ENCODE data around the gene CCDC127. TPM values are rescaled to one million over a fixed set of nuclear protein-coding genes. Genes with fewer than 3 reads are reported as not detected.

The CCDC127 gene
- total and polyA plus RNA-seq, 2 of the 4 experiments (the other 2 are of a cell fraction): 3.2 to 3.9 TPM

GRCh38 chr5:181566-181965, 36.4 kb downstream of the CCDC127 start:
- no peak overlapping the region for H2BK20ac ChIP-seq (ENCODE audit: low read depth, low read length)
- no peak overlapping the region for H2AK5ac ChIP-seq (ENCODE audit: low read depth, low read length)
- H3K14ac ChIP-seq (replicated peaks; ENCODE audit: low read depth, low read length): no peak overlapping the region
- no peaks in the 10 kb centered on the region for H3K4me1 ChIP-seq (ENCODE audit: control insufficient read depth, insufficient read depth, low read length)
- H3K36me3 ChIP-seq (ENCODE audit: control insufficient read depth, insufficient read depth, low read length): no peaks in the 10 kb centered on the region
- no peak for DNase-seq
- no peak overlapping the region for H3K56ac ChIP-seq (ENCODE audit: extremely low read depth, insufficient read depth, low read length)
- no peak overlapping the region for H3K4ac ChIP-seq (ENCODE audit: low read depth, low read length)
- no peak overlapping the region for H4K91ac ChIP-seq (ENCODE audit: insufficient read depth, low read depth, low read length)
- no peak overlapping the region for H3K23ac ChIP-seq (ENCODE audit: low read depth, low read length)
- H3K4me2 ChIP-seq (ENCODE audit: low read depth, low read length): no peak overlapping the region
- BruUV-seq (replicated peaks): no TSS peak
- TF ChIP-seq RFX5 (IDR thresholded peaks at IDR 0.05; ENCODE audit: low read depth, low read length) (no peak), ELK1 (IDR thresholded peaks at IDR 0.05; ENCODE audit: borderline replicate concordance, low read depth, low read length) (no peak), FOS (IDR thresholded peaks at IDR 0.05; ENCODE audit: low read depth, low read length) (no peak), SMC3 (IDR thresholded peaks at IDR 0.05; ENCODE audit: low read depth, low read length) (no peak), BHLHE40 (IDR thresholded peaks at IDR 0.05; ENCODE audit: low read depth, low read length) (no peak), USF2 (IDR thresholded peaks at IDR 0.05; ENCODE audit: low read depth, low read length) (no peak), MAZ (IDR thresholded peaks at IDR 0.05; ENCODE audit: borderline replicate concordance, low read depth, low read length) (no peak)
- H3K18ac ChIP-seq (ENCODE audit: low read depth, low read length): no peak overlapping the region
- no peaks in the 10 kb centered on the region for H3K79me1 ChIP-seq (ENCODE audit: low read depth in 1 of 2, low read length in 2 of 2)
- H3K9me3 ChIP-seq (ENCODE audit: control insufficient read depth, insufficient read depth, low read length): no peaks in the 10 kb centered on the region
- no peak overlapping the region for H2BK5ac ChIP-seq (ENCODE audit: low read depth, low read length, poor library complexity, severe bottlenecking)
- H4K8ac ChIP-seq (ENCODE audit: low read depth in 2 of 2, low read length in 2 of 2): no peak overlapping the region
- no peak overlapping the region for H3K9ac ChIP-seq (ENCODE audit: low read depth, low read length)
- H3K4me3 ChIP-seq (ENCODE audit: insufficient read depth, low read depth, low read length): no peak overlapping the region
- intact Hi-C loops (cut with micrococcal nuclease): no loop called here
- H3K9me1 ChIP-seq (ENCODE audit: insufficient read depth, low read length): 0 out of 2 replicates have a peak, but pooled peaks cover 2% of the 10 kb centered on the region
- H4K20me1 ChIP-seq (ENCODE audit: insufficient read depth, low read length): no peaks in the 10 kb centered on the region
- ChIA-PET CTCF (no interaction called here), POLR2A (ENCODE audit: unreplicated experiment) (no interaction called here)
- H3K27ac ChIP-seq (ENCODE audit: insufficient read depth, low read length): no peak overlapping the region
- 94% methylated on average over 13 of the region's 22 CpGs; no CpG with 5 or more reads in 1 of the 2 experiments for WGBS, 2 experiments (ENCODE audit: extremely low coverage in 2 of 2, insufficient read length in 1 of 2)
- H3K27me3 ChIP-seq (ENCODE audit: control insufficient read depth, insufficient read depth, low read length): peaks cover 16% of the 10 kb centered on the region
- H4K5ac ChIP-seq (ENCODE audit: low read depth, low read length): no peak overlapping the region
- H2BK15ac ChIP-seq (ENCODE audit: low read depth, low read length): no peak overlapping the region
- H2AK9ac ChIP-seq (replicated peaks; ENCODE audit: low read depth, low read length, poor library complexity): no peak overlapping the region
- dilution Hi-C loops (cut with HindIII; ENCODE audit: low sequenced_read_pairs, unreplicated experiment): no loop called here
- no peak overlapping the region for H2BK120ac ChIP-seq (ENCODE audit: low read depth, low read length)
- no peak for ATAC-seq (ENCODE audit: low read depth)
- no peak overlapping the region for H2AFZ ChIP-seq (replicated peaks; ENCODE audit: low read length, poor library complexity)
- in situ Hi-C loops (cut with MboI; ENCODE audit: low sequenced_read_pairs): no loop called here
